GM12892 (cell line): ENCODE data around the gene UGDH.
"Not testable (repeated sequence)": the region's sequence is repeated elsewhere in the genome, so short reads cannot be mapped to it uniquely, and the experiment has no call there.

ENCODE experiments used
- POLR2A ChIP-seq: IDR thresholded peaks from 2 replicates; pipeline ENCODE4 v1.6.1; 2011; ENCODE audit warnings: low read depth, low read length, control low read depth
- TAF1 ChIP-seq: IDR thresholded peaks from 2 replicates; pipeline ENCODE4 v1.6.1; 2011; ENCODE audit warnings: low read depth, mild to moderate bottlenecking, control low read depth, low read length, borderline replicate concordance

GRCh38 chr4:39514266-39514665, 13.0 kb downstream of the UGDH start:
- TF ChIP-seq POLR2A, TAF1: not testable (repeated sequence)
